NCI-H2196 treated with DMSO at 0.1 percent for 48 hours (cell line): Measurements from ENCODE around the gene SAMD11.

Experiments
- DNase-seq: peaks from one replicate; lab custom pipeline; 2025; ENCODE audit not compliant: unreplicated experiment; lab: John Stamatoyannopoulos, UW

SAMD11 gene

GRCh38 chr1:932173-932510, 8.4 kb downstream of the SAMD11 start:
- DNase-seq = no peak

- DNase-seq = no peak
Measured at GRCh38 chr1:932776-933602, 9.3 kb downstream of the SAMD11 start.

GRCh38 chr1:933603-933940, 9.8 kb downstream of the SAMD11 start:
- no peak for DNase-seq

- no peak for DNase-seq
Measured at GRCh38 chr1:934991-935750, 11.4 kb downstream of the SAMD11 start.

GRCh38 chr1:935751-936231, 12.1 kb downstream of the SAMD11 start:
- DNase-seq = no peak

- no peak for DNase-seq
Measured at GRCh38 chr1:936348-937264, 12.9 kb downstream of the SAMD11 start.

GRCh38 chr1:937521-937920, 13.8 kb downstream of the SAMD11 start:
- DNase-seq = no peak

- no peak for DNase-seq
Measured at GRCh38 chr1:938088-938683, 14.5 kb downstream of the SAMD11 start.

- no peak for DNase-seq
Measured at GRCh38 chr1:938711-939489, 15.2 kb downstream of the SAMD11 start.

- no peak for DNase-seq
Measured at GRCh38 chr1:939511-940106, 15.9 kb downstream of the SAMD11 start.

GRCh38 chr1:940107-941014, 16.6 kb downstream of the SAMD11 start:
- DNase-seq = peak; percentile 39

GRCh38 chr1:941015-941587, 17.4 kb downstream of the SAMD11 start:
- DNase-seq = no peak

- DNase-seq = peak; percentile 81
Measured at GRCh38 chr1:941588-942383, 18.1 kb downstream of the SAMD11 start.

- no peak for DNase-seq
Measured at GRCh38 chr1:942411-942821, 18.7 kb downstream of the SAMD11 start.

GRCh38 chr1:942864-943533, 19.3 kb downstream of the SAMD11 start:
- DNase-seq = no peak

- no peak for DNase-seq
Measured at GRCh38 chr1:943545-944340, 20.0 kb downstream of the SAMD11 start.
